Measurements from ENCODE around the gene ADCY9. TPM values are rescaled to one million over a fixed set of nuclear protein-coding genes. Genes with fewer than 3 reads are reported as not detected.

ADCY9 gene
- total and polyA plus RNA-seq, 8 donors = 6.6 to 20.9 (median 18.0) TPM

GRCh38 chr16:4025428-4025827 lies 90.8 kb downstream of the ADCY9 start:
- Histone ChIP-seq H3K27ac (no peak overlapping the region), H3K4me1 (peaks cover 15 to 27% (median 19%) of the 10 kb centered on the region in 3 donors), H3K9me3 (no peaks in the 10 kb centered on the region), H3K4me3 (no peak overlapping the region), H3K27me3 (no peaks in the 10 kb centered on the region), H3K36me3 (no peaks in the 10 kb centered on the region)
- FAIRE-seq = no peak
- no peak for DNase-seq
- ATAC-seq = no peak
- 91 to 95% methylated on average over 14 of the region's 14 CpGs for WGBS, 2 donors
- intact Hi-C loops (cut with DNase I) = no loop called here
- no peak for TF ChIP-seq CTCF (IDR thresholded peaks at IDR 0.05)

GRCh38 chr16:4021916-4022315 lies 94.3 kb downstream of the ADCY9 start:
- Histone ChIP-seq H3K4me3 (no peak overlapping the region), H3K36me3 (no peaks in the 10 kb centered on the region), H3K9me3 (no peaks in the 10 kb centered on the region), H3K27ac (peak overlapping the region; percentile 40 to 91 (median 76)), H3K27me3 (no peaks in the 10 kb centered on the region), H3K4me1 (peaks cover 18 to 29% (median 21%) of the 10 kb centered on the region in 3 donors)
- DNase-seq (no peak), ATAC-seq (no peak), FAIRE-seq (no peak)
- intact Hi-C loops (cut with DNase I) = loop anchor here in 1 of 3 donors (5.0 kb wide), 1 partner anchor 95 kb away; the partner anchor contains the start of gene ADCY9
- no peak for TF ChIP-seq CTCF (IDR thresholded peaks at IDR 0.05)
- WGBS, 2 donors = 97% methylated on average over 2 of the region's 2 CpGs

GRCh38 chr16:4021070-4021779 lies 95.0 kb downstream of the ADCY9 start:
- Histone ChIP-seq H3K4me3 (no peak overlapping the region), H3K9me3 (no peaks in the 10 kb centered on the region), H3K4me1 (peaks cover 18 to 29% (median 21%) of the 10 kb centered on the region in 3 donors), H3K27ac (peak overlapping the region; percentile 40 to 91 (median 76)), H3K36me3 (no peaks in the 10 kb centered on the region), H3K27me3 (no peaks in the 10 kb centered on the region)
- ATAC-seq (peak; percentile 89 to 96 (median 95)), DNase-seq (peak; percentile 84 to 95 (median 93)), FAIRE-seq (peak; percentile 9)
- WGBS, 2 donors = 38 to 43% methylated on average over 14 of the region's 14 CpGs
- intact Hi-C loops (cut with DNase I) = loop anchor here in 1 of 3 donors (5.0 kb wide), 1 partner anchor 96 kb away; the partner anchor contains the start of gene ADCY9
- no peak for TF ChIP-seq CTCF (IDR thresholded peaks at IDR 0.05)

- Histone ChIP-seq H3K9me3 (no peaks in the 10 kb centered on the region), H3K36me3 (no peaks in the 10 kb centered on the region), H3K4me3 (peak overlapping the region in 1 of 4 donors; percentile 33), H3K27me3 (no peaks in the 10 kb centered on the region), H3K27ac (peak overlapping the region in 3 of 4 donors; percentile 58 to 86 (median 74)), H3K4me1 (peaks cover 21 to 33% (median 29%) of the 10 kb centered on the region in 3 donors)
- WGBS, 2 donors = 20 to 24% methylated on average over 5 of the region's 5 CpGs
- intact Hi-C loops (cut with DNase I) = no loop called here
- DNase-seq (peak in 1 of 6 donors; percentile 75), FAIRE-seq (no peak), ATAC-seq (peak in 3 of 4 donors; percentile 7 to 50 (median 45))
- TF ChIP-seq CTCF (IDR thresholded peaks at IDR 0.05) = no peak
Measured at GRCh38 chr16:4019371-4019791, 96.9 kb downstream of the ADCY9 start.

GRCh38 chr16:4018391-4018790 lies 97.9 kb downstream of the ADCY9 start:
- TF ChIP-seq CTCF (IDR thresholded peaks at IDR 0.05) = no peak
- H3K27ac ChIP-seq = peak overlapping the region in 3 of 4 donors; percentile 28 to 58 (median 36)
- WGBS, 2 donors = 39 to 51% methylated on average over 12 of the region's 12 CpGs
- intact Hi-C loops (cut with DNase I) = no loop called here
- DNase-seq = peak; percentile 71 to 81 (median 78)
- peaks cover 21 to 36% (median 35%) of the 10 kb centered on the region in 3 donors for H3K4me1 ChIP-seq
- H3K36me3 ChIP-seq = no peaks in the 10 kb centered on the region
- no peaks in the 10 kb centered on the region for H3K9me3 ChIP-seq
- no peak overlapping the region for H3K4me3 ChIP-seq
- no peaks in the 10 kb centered on the region for H3K27me3 ChIP-seq
- no peak for FAIRE-seq
- ATAC-seq = peak in 3 of 4 donors; percentile 42 to 44 (median 43)
